Stimulated activated CD8-positive, alpha-beta memory T cell treated with anti-CD3 and anti-CD28 coated beads, Interleukin-7, amount 100 ng/mL, for 1 hour (primary cell): ENCODE data around the gene TPH2.

ENCODE experiments used
- DNase-seq, 2 donors: peaks; one replicate each; pipeline ENCODE4 v3.0.0-alpha.2; 2020; ENCODE audit warnings: low read depth in 2 of 2

Gene TPH2

DNA sequence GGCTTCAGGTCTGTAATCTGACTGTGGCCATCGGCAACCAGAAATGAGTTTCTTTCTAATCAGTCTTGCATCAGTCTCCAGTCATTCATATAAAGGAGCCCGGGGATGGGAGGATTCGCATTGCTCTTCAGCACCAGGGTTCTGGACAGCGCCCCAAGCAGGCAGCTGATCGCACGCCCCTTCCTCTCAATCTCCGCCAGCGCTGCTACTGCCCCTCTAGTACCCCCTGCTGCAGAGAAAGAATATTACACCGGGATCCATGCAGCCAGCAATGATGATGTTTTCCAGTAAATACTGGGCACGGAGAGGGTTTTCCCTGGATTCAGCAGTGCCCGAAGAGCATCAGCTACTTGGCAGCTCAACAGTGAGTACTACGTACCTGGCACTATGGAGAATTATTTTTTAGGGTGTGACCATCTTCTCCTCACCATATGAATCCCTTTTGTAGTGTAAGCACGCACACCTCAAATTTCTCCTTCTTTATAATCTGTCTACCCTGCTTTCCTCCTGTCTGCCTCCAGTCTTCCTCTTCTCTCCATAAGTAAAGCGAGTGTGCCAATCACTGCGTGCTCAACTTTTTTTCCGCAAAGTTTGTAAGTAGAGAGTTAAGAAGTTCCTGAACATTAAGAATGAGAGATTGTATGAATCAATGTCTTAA, at the start of gene TPH2:
Gene TPH2 (plus strand): TSS at position 118 of the 658 bp plus-strand sequence. CDS start 142 bp downstream, at position 260.
- peak in 1 of 2 donors; percentile 0 for DNase-seq

DNA sequence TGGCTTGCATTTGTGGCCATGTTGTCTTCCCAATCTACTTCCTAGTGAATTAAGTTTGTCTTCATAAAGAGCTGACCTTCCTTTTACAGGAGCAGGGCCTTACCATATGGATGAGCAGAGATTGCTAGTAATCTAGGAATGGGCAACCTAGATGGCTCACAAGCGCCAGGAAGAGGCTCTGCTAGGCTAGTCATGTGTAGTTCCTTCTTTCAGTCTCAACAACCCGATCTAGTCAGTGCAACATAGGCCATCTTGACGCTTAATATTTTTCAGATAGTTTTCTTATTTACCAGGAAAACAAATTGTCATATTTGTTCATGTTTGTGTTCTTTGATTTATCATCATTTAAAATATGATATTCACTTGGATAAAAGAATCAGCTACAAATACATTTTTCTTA, 48.2 kb upstream of the TPH2 start:
- DNase-seq, result no peak

DNA sequence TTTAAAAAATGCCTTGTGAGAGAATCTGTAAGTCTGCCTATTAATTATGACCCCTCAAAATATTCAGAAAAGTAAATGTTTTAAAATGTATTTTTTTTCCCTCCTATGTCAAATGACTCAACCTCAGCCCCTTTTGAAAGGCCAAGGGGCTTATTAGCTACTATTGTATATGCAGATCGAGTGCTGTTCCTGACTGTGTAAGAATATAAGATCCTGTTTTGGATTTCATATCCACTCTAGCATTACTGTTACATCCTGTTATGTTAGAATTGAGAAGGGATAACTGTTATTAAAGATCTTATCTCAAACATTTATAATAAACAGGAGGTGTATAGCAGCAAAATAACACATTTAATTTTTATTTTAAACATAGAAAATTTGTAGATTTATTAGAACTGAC, 46.6 kb upstream of the TPH2 start:
- DNase-seq, result no peak

DNA sequence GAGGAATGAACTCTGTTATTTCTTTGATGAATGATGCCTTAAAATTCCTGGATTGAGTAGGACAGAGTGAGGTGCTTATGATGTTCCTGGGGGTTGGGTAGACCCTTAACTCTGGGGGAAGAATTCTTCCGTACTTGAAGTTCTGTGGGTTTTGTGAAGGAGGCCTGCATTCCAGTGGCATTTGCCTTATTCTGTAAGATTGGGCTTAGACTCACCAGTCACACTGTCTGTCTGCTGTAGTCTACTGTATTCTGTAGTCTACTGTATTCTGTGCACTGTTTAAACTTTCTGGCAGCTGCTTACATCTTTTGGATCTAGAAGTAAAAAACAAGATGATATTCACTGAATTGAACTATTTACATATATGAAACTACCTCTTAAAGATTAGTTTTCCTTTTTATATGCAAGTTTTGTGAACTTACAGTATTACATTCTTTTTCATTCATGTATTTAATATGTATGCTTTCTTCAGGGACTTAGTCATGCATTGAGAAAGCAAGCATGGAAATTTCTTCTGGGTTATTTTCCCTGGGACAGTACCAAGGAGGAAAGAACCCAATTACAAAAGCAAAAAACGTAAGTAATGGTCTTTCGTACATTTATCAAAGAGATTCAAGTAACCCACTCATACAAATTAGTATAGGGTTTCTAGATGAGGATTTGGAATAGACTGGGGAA, 42.3 kb upstream of the TPH2 start:
- no peak for DNase-seq

DNA sequence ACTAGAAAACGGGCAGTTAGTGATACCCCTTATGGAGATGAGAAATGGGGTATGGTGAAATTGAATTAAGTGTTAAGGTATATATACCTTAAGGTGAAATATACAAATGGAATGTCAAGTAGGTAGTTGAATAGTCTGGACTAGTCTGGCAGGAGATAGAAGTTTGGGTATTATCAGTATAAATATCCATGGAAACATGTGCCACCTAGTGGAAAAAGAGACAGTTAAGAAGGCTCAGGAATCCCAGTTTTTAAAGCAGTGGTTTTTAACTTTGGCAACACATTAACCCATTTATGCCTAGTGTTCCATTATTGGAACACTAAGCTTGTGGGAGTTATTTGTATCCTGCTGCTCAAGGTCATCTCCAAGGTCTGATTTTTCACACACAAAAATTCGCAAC, 38.6 kb upstream of the TPH2 start:
- DNase-seq, result no peak

DNA sequence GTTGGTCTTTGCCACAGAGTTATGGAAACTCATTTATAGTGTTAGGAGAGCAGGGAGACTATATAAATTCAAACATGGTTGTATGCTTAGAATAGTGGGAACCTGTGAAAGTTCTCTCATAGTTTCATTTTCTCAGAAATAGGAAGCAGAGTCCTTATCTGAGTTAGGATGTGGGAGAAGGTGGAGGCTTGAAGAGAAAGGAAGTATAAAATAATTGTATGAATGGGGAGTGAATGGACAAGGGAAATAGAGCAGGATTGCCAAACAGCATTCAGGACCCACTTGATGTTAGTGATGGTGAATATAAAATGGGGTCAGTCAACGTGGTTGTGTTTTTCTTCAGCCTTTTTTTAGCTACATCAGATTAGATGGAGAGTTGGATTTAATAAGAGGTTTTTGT, 34.0 kb upstream of the TPH2 start:
- no peak for DNase-seq

DNA sequence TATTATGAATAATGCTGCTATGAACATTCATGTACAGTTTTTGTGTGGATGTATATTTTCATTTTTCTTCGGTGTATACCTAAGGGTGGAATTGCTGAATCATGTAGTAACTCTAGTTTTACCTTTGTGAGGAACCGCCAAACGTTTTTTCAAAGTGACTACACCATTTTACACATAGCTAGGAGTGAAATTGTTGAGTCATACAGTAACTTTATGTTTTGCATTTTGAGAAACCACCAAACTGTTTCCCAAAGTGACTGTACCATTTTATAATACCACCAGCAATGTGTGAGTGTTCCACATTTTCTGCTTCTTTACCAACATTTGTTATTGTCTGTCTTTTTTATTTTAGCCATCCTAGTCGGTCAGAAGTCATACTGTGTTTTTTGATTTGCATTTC, 3.1 kb upstream of the TPH2 start:
- DNase-seq, result no peak

DNA sequence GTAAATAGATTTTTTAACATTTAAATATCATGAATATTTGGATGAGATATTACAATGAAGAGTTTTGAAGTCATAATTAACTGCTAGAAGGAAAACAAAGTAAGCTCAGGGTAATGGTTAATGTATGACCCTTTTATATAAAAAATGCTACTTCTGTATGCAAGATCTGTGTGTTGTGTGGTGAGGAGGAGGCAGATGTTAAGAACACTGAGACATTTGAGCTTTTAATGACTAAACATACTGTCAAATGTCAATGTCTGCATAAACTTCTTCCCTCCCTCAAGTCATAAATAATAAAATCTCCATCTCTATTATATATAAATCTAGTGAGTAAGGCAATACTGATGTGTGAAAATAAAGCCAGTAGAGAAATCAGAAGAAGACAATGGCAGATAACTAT, 1.4 kb downstream of the TPH2 start:
- no peak for DNase-seq

DNA sequence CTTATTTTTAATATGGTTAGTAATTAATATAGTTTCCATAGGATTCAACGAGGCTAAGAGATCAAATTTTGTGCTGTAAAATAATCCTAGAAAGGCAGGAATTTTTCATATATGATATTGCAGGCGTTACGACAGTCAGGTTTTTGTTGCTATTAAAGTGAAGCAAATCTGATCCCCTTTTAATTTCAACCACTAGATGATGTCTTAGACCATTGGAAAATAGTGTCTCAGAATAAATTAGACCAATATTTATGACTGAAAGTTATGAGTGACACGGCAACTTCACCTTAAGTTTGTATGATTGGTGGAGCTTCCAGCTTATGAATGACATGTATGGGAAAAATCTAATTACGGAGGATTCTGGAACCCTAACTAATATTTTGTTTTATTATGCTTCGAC, 2.5 kb downstream of the TPH2 start:
- DNase-seq, result no peak

DNA sequence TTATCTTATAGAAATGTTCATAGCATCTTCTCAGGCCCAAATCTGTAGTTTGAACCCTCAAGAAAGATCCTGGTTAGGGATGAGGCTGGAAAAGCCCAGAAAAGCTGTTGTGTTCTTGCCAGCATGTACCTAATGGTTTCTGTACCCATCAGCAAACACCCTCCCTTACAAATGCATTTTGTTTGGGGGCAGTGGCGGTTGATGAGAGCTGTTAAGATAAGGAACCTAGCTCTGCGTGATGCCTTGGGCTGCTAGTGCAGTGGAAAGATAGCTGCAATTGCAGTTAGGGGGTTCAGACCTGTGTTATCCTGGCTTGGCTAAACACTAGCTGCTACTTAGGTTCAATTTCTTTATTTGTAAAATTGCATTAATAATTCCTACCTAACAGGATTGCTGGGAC, 3.6 kb downstream of the TPH2 start:
- DNase-seq, result no peak

DNA sequence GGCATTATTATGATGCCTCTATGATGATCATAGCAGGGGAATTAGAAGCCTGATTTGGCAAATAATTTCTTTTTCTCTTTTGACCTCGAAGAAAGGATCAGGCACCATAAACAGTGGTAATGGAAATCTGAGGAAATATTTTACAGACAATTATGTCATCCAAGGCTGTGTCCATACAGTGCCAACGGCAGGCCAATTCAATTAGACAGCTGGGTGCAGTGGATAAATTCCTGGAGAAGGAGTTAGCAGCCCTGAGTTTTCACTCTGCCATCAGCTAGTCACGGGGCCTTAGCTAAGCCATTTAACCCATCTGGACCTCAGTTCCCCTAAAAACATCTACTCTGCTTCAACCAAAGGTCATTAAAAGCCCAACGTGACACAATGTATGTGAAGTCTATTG, 4.1 kb downstream of the TPH2 start:
- DNase-seq, result no peak

DNA sequence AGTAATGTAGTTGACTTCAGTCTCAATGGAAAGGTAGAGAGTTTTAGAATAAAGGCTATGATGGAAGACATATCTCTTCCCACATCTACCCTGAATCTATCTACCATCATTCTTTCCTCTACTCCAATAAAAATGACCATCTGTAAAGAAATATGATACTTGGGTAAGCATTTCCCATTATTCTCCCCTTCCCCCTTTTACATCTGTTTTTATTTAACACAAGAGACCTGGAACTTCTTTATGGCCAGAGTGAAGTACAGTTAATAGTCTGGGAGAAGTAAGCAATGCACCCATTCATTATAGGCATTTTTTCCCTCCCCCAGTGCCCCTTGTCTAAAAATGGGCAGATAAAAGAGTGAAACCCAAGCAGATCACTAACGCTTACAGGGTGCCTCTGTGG, 6.5 kb downstream of the TPH2 start:
- DNase-seq, result no peak

DNA sequence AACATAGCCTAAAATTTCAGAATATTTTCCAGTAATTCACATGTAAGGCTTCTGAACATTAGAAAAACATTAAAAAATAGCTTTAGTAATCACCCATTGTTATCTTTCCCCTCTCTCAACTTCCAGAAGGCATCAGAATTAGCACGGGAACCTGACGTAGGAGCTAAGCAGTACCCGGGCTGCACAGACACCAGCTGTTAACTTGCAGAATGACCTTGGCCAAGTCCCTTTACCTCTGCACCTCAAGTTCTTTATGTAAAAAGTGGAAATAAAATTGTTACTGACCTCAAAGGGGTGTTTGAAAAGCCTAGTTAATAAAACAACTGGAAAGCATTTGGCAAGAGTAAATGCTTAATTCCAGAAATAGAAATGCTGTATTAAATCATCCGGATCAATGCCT, 7.2 kb downstream of the TPH2 start:
- DNase-seq, result no peak

DNA sequence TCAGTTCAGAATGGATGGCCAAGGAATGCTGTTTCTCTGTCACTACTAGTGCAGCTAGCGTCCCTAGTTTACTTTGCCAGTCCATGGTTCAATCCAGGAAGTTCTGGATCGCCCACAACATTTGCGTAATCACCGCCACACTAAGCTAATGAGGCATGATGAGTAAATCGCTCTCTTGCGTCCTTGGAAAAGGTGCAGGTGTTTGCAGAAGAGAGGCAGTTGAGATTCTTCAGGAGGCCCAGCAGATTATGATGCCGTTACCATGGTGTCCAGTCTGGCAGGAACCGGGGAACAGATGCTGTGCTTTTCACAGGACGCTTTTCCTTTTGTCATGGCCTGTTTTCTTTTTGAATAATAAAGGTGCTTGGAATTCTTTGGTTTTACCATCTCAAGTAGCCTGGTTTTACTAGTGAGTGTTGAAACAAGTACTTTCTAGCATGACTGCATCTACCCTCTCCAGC, 9.0 kb downstream of the TPH2 start:
- DNase-seq, result no peak

DNA sequence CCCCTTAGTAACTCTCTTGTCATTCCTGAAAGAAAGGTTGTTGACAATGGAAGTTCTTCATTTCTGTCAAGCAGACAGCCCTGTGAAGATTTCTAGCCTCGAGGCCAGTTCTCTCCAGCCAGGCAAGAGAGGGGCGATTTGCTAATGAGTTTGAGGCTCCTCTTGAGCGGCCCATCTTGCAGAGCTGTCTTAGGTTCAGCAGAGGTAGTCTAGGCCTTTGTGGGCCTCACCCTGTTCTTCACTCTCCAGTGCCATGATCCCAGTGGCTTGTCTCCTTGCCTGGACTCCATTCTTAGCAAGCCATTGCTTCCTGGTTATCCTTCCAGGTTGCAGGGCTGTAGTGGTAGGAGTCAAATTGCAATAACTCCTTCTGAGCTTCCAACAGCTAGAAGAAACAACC, 9.7 kb downstream of the TPH2 start:
- DNase-seq, result no peak

DNA sequence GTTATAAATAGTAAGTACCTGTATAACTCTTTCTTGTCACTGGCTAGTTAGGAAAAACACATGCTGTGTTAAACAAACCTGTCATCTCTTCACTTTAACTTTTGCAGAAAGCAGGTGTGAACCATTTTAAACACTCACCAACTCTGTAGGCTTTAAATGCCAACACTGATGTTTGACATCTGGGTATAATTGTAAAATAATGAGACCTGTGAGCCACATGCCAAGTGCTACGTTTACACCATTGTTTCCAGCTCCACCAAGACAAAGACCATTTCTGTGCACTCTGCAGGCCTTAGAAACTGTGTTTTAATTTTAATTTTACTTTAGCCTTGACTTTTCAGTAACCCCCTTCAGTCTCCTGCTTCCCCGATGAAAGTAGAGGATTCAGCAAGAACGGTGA, 11.0 kb downstream of the TPH2 start:
- no peak for DNase-seq

DNA sequence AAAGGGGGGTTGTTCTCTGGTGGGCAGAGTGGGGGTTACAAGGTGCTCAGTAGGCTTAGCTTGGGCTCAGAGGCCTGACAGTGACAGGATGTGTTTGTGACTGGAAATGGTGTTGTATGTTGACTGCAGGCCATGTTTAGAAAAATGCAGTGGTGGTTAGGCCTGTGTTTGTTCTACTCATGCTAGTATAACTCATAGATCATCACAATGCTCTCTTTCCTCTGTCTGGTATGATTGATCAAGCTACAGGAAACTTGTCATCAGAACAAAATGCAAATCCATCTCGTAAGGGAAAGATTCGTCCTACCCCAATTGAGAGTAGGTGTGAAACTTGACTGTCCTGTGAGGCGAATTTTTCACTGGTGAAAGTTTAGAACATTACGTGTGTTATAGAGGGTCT, 11.8 kb downstream of the TPH2 start:
- DNase-seq, result no peak

DNA sequence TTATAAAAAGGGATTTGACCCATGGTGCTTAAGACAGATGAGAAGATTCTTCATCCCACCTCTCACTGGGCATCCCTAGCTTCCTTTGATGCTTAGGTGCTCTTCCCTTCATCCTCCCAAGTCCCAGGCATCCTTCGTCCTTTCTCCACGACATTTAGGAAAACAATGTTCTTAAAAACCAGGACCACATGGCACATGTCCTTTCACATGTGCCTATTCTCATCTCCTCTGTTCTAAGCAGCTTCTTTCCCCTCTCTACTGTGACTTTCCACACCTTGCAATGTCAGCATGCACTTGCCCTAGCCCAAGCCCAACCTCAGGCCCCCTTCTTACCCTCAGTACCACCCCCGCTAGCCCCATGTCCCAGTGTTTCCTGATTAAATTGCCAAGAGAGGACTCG, 12.2 kb downstream of the TPH2 start:
- DNase-seq, result no peak

DNA sequence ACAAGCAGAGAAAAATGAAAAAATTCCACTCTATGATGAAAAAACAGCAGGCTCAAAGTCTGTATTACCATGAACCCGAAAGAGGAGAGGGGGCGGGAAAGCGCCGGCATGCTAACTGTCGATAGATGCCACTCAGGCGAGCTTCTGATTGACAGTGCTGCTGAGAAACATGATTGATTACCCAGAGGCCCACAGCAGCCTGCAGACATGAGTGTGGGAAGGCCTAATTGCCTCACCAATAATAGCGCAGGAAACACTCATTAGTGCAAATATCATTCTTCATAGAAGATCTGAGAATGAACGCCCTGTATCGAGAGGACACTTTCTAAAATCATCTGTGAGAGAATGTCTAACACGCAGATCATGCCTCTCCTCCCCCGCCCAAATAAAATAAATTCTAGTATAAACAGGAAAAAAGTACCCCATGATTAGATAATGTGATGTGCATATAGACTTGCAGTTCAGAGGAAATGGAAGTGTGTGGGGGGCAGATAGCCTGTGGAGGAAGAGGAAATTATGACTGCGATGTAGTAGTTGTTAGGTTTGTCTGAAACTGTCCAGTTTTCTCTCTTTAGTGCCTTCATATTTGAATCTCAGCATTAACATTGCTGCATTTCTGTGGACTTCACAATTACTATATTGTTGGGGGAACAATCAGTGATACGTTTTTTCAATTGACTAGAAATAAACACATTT, 15.6 kb downstream of the TPH2 start:
- no peak for DNase-seq

DNA sequence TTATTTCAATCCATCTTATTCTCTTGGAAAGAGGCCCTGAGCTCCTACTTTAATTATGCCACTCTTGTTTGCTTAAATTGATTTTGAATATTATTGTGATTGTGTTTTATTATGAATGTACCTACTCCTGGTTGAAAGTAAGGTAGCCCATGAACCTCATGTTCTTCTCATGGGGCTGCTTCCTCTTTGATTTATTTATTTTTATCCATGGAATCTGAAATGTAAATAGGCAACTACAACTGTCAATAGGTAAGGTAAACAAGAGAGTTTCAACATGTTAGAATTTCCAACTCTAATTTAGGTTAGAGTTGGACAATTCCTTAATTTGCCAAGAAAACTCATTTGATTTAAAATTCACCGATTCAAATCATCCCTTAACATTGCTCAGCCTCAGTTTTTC, 16.2 kb downstream of the TPH2 start:
- DNase-seq, result no peak

DNA sequence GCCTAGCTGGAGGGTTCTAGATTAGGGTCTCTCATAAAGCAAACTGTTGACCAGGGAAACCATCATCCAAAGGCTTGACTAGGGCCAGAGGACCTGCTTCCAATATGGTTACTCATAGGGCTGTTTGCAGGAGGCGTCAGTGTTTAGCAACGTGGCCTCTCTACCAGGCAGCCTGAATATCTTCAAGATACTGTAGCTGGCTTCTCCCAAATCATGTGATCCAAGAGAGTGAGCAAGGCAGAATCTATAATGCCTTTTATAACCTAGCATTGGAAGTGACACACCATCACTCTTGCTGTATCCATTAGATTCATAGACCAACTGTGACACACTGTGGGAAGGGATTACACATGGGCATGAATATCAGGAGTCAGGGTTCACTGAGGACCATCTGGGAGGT, 17.3 kb downstream of the TPH2 start:
- no peak for DNase-seq

DNA sequence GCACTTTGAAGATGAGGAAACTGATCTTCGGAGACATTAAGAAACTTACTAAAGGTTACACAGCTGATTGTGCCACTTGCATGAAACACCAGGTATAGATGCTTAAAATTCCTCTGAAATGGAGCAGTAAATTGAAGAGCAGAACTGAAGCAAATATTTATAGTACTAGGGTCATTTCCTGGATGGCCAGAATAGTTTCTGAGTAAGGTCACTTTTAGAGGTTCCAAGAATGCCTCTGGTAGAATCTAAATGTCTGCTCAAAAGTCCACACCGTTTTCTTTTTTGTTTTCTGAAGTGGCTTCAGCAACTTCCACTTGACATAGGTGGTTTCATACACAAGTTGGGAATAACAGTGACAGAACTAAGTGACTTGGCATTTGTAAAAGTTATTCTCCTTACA, 19.4 kb downstream of the TPH2 start:
- DNase-seq, result no peak

DNA sequence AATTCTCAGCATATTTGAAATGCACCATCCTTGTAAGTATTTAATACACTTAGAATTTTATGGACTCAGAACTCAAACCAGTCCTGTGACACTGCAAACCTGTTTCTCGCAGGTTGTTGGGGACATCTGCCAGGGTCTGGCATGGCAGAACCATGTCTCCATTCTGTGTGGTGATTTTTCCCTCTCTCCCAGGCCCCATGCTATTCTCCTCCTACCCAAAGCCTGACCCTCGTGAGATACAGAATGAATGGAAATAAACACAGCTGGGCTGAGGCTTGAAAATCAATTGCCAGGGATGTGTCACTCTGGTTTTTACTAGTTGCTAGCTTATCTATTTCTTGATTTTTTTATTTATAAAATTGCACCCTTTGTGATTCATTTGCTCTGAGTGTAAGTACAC, 19.8 kb downstream of the TPH2 start:
- no peak for DNase-seq
